Heart left ventricle (tissue), 13 donors: Measurements from ENCODE around the gene PTRH1.

Experiments
- POLR2A ChIP-seq, 2 donors: fragments of 450-650 bp; IDR thresholded peaks; one replicate each; pipeline ENCODE4 v1.6.1; 2017; ENCODE audit warnings: antibody characterized with exemption in 2 of 2, mild to moderate bottlenecking in 2 of 2, moderate library complexity in 2 of 2
- TF ChIP-seq, protein P1 (sequence below), 12 donors: fragments of 200-600 bp; sonication (generic) in 4 of 12; IDR thresholded peaks; one replicate each; pipeline versions ENCODE4 v1.5.0 to v1.8.0; 2018 to 2022; ENCODE audit warnings: antibody characterized with exemption in 12 of 12, mild to moderate bottlenecking in 5 of 12
- donor health status: ischemic (EF 13 %, LVEDD 7.1; RV severe dilation, severe dysfunction).
- donor health status: DM: no; HTN: yes; CAD: no.
- donor health status: DM: no; HTN: no; CAD: no.
- donor health status: ischemic (EF 25% LVEDD 6.9; RV normal size, moderate dysfunction).
- donor health status: ischemic (EF 25% LVEDD 5.7; RV mildly dilated, moderate dysfunction).
- donor health status: ischemic (EF 35%, LVEDD 5.7; RV mildly dilated, moderate dysfunction).
- donor health status: nonischemic (EF 11% LVEDD 7.7; RV severe dilation, severe dysfunction).
- donor health status: DM: yes; HTN: yes; CAD: no.
- donor health status: PGD.
- donor health status: ischemic (EF 29% LVEDD 5.4; RV normal size, mild dysfunction).
- donor health status: nonischemic (EF 23%, LVEDD 6.1; RV moderate dilation, normal function).

DNA sequence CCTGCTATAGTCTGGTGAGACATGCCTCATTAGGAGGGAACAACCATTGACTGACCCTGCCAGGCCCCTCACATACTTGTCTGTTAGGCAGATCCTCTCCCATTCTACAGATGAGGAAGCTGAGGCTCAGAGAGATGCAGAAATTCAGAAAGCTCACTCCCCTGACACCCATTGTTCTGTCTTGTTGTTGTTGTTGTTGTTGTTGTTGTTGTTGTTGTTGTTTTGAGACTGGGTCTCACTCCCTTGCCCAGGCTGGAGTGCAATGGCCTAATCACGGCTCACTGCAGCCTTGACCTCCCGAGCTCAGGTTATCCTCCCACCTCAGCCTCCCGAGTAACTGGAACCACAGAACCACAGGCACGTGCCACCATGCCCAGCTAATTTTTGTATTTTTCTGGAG lies 21.8 kb downstream of the PTRH1 start:
- TF ChIP-seq, protein P1, sequence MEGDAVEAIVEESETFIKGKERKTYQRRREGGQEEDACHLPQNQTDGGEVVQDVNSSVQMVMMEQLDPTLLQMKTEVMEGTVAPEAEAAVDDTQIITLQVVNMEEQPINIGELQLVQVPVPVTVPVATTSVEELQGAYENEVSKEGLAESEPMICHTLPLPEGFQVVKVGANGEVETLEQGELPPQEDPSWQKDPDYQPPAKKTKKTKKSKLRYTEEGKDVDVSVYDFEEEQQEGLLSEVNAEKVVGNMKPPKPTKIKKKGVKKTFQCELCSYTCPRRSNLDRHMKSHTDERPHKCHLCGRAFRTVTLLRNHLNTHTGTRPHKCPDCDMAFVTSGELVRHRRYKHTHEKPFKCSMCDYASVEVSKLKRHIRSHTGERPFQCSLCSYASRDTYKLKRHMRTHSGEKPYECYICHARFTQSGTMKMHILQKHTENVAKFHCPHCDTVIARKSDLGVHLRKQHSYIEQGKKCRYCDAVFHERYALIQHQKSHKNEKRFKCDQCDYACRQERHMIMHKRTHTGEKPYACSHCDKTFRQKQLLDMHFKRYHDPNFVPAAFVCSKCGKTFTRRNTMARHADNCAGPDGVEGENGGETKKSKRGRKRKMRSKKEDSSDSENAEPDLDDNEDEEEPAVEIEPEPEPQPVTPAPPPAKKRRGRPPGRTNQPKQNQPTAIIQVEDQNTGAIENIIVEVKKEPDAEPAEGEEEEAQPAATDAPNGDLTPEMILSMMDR (IDR thresholded peaks at IDR 0.05): no peak
- no peak for TF ChIP-seq POLR2A (IDR thresholded peaks at IDR 0.05)
